Posterior vena cava (tissue), 2 donors: ENCODE results near the gene TTBK2. TPM values are rescaled to one million over a fixed set of nuclear protein-coding genes. Genes with fewer than 3 reads are reported as not detected.
"Not testable (repeated sequence)": the region's sequence is repeated elsewhere in the genome, so short reads cannot be mapped to it uniquely, and the experiment has no call there.

ENCODE experiments used
- DNase-seq: peaks from one replicate; pipeline ENCODE4 v3.0.0-alpha.2; 2020; ENCODE audit warnings: low spot score
- intact Hi-C, 2 donors: fragments of 100-400 bp; cut with DNase I; formaldehyde crosslinking; loops; one replicate each; pipeline versions ENCODE4 v1.14.1 to v1.14.2; 2022 to 2023
- long read RNA-seq, 2 donors: library from polyadenylated mRNA; unstranded; transcript quantifications; one replicate each; pipeline ENCODE4 v2.0.0, GENCODE V29; 2020 to 2021
- total RNA-seq, 2 donors: library from RNA; stranded (reverse); fragmentation: NEBNext Ultra II Directional; extraction: Animal tissue kit (Norgen Biotek cat#: 25700); gene quantifications; one replicate each; pipeline ENCODE4 v1.2.1, GENCODE V29; 2021
- donor health status: DM: yes; HTN: yes; CAD: no.
- donor health status: DM: yes; HTN: yes; CAD: no.

TTBK2 gene
- 10 to 100 TPM; 21.7 to 25.2 TPM for total RNA-seq
- long read RNA-seq, donor 1, partial matches to known transcripts, result 0 of 3 reads
- long read RNA-seq, donor 1, other reads (novel, unspliced or antisense), result 3 of 3 reads
- long read RNA-seq, donor 2, partial matches to known transcripts, result 2 of 6 reads
- long read RNA-seq, donor 2, other reads (novel, unspliced or antisense), result 3 of 6 reads

DNA sequence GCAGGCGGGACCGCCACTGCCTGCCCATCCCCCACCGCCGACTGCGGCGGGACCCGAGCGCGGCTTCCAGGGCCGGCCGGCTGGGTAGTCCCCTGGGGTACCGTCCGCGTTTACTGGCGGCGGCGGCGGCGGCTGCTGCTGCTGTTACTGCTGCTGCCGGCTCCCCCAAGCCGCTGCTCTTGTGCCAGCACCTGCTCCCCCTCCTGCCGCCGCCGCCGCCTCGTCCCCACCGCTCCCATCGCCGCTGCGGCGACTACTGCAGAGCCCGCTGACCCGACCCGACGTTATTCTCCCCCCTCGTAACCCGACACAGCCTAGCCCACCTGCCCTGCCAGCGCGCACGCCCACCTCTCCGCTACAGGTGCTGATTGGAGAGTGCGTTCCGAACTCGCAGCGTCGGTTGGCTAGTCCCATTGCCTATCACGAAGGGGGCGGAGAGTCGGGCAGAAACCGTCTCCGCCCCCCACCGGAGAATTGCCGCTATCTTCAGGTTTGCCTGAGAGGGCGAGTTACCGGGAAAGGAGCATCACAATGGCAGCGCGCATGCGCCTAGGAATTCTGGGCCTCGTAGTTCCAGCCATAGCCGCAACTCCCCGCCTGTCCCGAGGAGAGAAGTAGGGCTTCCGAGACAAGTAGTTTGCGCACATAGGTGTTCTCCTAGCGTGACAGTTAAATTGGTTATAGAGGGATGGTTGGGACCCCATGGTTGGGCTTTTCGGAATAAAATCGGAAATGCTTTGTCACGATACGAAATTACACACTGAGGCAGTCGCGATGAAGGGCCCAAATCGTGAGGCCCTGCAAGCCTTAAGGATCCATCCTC, at the start of gene TTBK2:
Gene TTBK2 (minus strand): TSS at position 260 of the 823 bp plus-strand sequence. CDS start 42,161 bp downstream, outside the sequence.
- intact Hi-C loops, result loop anchor here in 1 of 2 donors (10.0 kb wide), 1 partner anchor 186 kb away; the partner anchor contains the start of gene CDAN1
- DNase-seq, result peak; percentile 99

GRCh38 chr15:42964476-42964875, 43.9 kb upstream of the TTBK2 start:
- intact Hi-C loops, result no loop called here
- no peak for DNase-seq

DNA sequence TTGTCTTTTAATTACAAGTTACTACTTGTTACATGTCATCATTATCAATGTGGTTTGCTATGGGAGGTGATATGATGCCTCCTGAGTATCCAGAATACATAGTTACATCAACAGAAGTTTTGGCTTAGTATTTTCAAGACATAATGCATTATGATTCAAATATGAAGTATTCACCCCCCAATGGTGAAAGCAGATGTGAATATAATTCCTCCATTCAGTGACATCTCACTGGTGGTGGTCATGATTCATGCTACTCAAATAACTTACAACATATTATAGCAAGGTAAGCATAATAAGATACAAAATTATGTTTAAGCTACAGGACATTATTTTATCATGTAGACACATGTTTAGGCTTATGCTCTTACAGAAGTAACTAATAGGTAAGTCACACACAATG, 34.9 kb upstream of the TTBK2 start:
- no peak for DNase-seq
- intact Hi-C loops, result no loop called here

GRCh38 chr15:42954291-42954690, 33.7 kb upstream of the TTBK2 start:
- intact Hi-C loops, result no loop called here
- DNase-seq, result no peak

- intact Hi-C loops, DNase-seq: not testable (repeated sequence)
Measured at GRCh38 chr15:42948898-42949297, 28.3 kb upstream of the TTBK2 start.

GRCh38 chr15:42940527-42940926, 19.9 kb upstream of the TTBK2 start:
- intact Hi-C loops, result no loop called here
- DNase-seq, result no peak

DNA sequence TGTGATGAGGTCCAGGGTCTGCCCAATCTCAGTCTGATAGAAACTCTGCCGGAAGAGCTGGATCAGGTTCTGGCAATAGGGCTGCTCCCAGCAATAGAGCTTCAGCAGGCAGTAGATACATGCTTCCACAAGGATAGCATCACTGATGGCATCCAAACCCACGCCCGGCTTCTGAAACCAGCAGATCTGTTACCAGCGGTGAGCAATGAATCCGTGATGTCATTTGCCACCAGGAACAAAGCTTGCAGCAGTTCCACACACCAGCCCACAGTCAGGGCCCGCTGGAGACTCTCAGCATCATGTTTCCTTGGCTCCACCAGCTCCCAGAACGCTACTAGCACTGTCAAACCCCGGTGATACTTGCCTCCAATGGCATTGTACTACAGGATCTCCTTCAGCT, 19.3 kb upstream of the TTBK2 start:
- DNase-seq, result no peak
- intact Hi-C loops, result no loop called here

GRCh38 chr15:42937143-42937542, 16.6 kb upstream of the TTBK2 start:
- intact Hi-C loops, result no loop called here

DNA sequence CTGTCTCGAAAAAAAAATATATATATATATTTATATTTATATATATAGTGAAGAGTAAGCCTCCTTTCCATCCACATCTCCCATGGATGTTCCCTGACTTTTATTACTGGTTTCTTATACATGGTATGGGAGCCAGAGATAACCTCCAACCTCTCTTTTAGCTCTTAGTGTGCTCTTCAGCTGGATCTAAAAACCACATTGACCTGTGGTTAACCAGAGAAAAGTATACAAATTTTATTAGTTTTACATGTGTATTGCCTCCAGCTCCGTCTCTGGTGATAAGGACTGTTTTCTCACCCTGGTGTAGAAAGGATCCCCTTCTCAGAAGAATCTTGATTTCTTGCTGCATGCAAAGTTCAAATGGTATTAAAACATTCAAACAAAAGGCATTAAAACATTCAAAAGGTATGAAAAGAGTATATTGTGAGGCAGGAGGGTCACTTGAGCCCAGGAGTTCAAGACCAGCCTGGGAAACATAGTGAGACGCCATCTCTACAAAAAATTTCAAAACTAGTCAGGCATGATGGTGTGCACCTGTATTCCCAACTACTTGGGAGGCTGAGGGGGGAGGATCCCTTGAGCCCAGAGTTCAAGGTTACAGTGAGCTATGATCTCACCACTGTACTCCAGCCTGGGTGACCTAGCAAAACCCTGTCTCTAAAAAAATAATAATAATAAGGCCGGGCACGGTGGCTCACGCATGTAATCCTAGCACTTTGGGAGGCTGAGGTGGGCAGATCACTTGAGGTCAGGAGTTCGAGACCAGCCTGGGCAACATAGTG, 13.5 kb upstream of the TTBK2 start:
- no peak for DNase-seq

More at GRCh38 chr15:42937143-42937542, 16.6 kb upstream of the TTBK2 start:
- no peak for DNase-seq

DNA sequence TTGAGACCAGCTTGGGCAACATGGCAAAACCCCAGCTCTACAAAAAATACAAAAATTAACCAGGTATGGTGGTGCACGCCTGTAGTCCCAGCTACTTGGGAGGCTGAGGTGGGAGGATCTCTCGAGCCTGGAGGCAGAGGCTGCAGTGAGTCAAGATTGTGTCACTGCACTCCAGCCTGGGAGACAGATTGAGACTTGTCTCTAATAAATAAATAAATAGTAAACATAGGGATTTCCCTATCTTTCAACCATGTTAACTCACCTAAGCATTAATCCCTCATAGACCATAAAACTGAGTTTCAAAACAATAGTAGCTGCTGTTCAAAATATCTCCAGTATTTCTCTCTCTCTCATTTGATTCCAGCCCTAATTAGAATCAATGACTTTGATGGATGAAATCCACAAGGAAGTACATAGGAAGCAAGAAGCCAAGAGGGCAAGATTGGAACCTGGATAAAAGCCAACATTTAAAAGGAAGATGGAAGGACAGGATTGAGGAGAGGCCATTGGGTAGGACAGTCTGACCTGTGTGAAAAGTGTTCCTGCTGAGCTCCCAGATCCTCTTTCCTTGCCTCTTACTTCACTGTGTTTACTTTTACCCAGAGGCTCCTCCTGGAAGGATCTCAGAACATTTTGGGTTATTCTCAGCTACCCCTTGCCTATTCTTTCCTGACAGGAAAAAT, 12.4 kb upstream of the TTBK2 start:
- no peak for DNase-seq
- intact Hi-C loops, result no loop called here

More for the DNA sequence above, 13.5 kb upstream of the TTBK2 start:
- intact Hi-C loops, result no loop called here

GRCh38 chr15:42931702-42932486, 11.3 kb upstream of the TTBK2 start:
- intact Hi-C loops, result no loop called here
- DNase-seq, result no peak

GRCh38 chr15:42929306-42929848, 8.8 kb upstream of the TTBK2 start:
- intact Hi-C loops, result loop anchor here (5.0 to 10.0 kb wide), 2 partner anchors 195 to 222 kb away; partner anchors contain the start of gene CDAN1 (in 1 of the 2)
- DNase-seq, result no peak

DNA sequence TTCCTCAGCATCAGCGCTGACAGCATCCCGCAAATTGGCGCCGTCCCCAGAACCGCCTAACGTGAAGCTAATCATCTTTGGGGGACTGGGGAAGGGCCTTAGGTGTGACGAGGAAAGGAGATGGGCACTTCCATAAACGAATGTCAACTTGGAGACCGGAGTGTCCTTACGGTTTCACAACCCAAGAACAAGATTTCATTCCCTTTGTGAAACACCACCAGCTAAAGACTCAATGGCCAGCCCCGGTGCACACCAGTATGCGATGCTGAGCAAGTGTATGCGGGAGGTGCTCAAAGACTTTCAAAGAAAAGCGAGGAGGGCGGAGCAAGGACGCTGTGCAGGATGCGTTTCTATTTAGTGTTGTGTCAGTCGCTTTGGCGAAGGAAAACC, 759 bp upstream of the TTBK2 start:
- intact Hi-C loops, result loop anchor here in 1 of 2 donors (10.0 kb wide), 1 partner anchor 187 kb away; the partner anchor contains the start of gene CDAN1
- no peak for DNase-seq

DNA sequence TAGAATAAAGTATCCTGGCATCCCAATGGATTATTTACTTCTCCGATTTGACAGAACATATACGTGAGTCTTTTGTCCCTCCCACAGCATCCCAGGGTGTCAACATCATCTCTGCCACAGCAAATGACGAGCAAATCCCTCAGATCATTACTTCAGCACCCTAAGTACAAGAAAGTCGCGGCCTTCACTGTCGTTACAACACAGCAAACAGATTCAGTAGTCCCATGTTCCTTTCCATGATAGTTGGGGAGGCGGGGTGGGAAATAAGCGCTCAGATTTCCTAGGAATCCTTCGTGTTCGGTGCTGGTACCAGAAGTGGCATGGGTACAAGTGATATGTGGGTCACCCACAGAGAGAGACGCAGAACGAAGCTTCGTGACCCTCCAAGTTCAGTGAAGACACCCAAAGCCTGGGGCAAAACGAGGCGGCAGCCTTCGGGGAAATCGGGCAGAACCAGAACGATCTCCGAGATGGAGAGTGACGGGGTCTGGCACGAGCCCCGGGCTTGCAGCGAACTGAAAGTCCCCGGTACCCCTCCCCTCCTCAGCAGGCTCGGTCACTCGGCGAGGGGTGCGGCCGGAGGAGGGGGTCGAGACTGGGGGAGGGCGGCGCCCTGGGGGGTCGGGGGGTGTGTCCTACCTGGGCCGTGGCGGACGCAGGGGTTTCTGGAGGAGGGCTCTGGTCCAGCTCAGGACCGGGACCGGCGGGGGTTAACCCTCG, 619 bp downstream of the TTBK2 start:
- DNase-seq, result peak; percentile 86
- intact Hi-C loops, result loop anchor here in 1 of 2 donors (10.0 kb wide), 1 partner anchor 185 kb away; the partner anchor contains the start of gene CDAN1

DNA sequence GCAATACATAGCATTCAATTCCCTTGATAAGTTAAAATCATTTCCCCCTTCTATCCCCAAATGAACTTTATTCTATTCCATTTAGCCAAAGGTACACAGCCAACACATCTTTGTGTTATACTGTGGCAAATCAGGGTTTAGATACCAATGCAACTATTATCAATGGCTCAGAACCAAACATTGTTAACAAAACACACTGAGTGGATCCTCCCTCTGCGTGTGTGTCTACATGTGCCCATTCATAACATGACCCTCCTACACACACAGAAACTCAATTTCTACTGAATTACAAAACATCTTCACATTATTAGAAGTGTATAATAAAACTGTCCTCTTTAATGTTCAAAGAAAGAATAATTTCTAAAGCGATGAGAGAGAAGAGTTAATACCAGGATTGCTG, 1.3 kb downstream of the TTBK2 start:
- DNase-seq, result no peak
- intact Hi-C loops, result no loop called here

- no peak for DNase-seq
- intact Hi-C loops, result no loop called here
Measured at GRCh38 chr15:42918047-42918446, 2.5 kb downstream of the TTBK2 start.

DNA sequence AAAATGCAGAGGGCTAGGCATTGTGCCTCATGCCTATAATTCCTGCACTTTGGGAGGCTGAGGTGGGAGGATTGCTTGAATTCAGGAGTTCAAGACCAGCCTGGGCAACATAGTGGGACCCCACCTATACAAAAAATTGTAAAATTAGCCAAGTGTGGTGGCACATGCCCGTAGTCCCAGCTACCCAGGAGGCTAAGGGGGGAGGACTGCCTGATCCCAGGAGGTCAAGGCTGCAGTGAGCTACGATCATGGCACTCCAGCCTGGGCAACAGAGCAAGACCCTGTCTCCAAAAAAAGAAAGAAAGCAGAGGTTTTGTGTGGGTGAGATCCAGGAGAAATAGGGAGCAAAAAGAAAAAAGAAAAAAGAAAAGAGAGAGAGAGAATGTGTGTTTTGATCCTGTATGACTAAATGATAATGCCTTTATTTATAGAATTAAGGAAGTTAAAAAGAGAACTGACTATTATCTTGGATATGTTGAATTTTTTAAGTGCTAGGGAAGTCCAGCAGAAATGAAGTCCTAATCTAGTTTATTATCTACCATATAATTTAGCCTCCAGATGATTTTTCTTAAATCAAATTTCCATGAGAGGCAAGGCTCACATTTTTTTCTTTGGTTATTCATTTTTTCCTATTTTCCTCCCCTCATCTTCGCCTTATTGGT, 4.8 kb downstream of the TTBK2 start:
- DNase-seq, result no peak
- intact Hi-C loops, result no loop called here
